GM18870 (cell line): ENCODE measurements around the gene MAPKAP1.
"Not testable (repeated sequence)": the region's sequence is repeated elsewhere in the genome, so short reads cannot be mapped to it uniquely, and the experiment has no call there.

Experiments used
- ATAC-seq: cut with Tn5 transposase; IDR thresholded peaks from one replicate; pipeline ENCODE4 v1.9.1; 2021; ENCODE audit warnings: moderate library complexity; ENCODE audit not compliant: unreplicated experiment

Gene MAPKAP1

DNA sequence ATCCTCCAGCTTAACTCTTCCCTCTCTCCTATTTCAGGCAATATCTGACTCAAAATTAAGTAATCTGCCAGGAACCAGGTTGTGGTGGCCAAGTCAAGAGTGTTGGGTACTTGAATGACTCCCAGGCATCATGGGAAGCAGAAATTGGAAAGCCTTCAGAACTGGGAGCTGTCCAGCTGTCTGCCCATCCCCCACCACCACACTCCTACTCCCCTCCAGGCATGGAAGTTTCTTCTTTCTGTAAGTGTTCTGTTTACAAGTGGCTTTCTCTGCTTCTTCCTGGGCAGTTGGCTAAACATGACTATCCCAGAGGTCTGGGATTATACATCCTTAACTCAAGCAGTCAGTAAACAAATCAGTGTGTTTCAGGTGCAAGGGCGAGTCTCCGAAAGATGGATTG, 25.6 kb upstream of the MAPKAP1 start:
- ATAC-seq: no peak

DNA sequence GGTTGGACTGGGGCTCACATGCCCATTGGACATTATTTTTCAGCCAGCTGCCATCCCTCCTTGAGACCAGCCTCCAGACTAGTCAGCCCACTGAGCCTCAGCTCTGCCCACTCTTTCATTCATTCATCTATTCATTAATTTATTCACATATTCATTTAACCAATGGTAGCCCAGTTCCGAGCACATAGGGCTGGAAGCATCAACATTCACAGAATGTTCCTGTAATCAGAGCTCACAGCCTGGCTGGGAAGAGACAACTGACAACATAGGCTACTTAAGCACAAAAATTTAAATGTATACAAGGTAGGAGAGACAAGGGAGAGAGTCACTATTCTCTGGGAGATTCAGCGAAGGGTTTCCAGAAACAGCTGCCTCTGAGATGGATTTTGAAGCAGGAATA, 23.2 kb upstream of the MAPKAP1 start:
- ATAC-seq: no peak

DNA sequence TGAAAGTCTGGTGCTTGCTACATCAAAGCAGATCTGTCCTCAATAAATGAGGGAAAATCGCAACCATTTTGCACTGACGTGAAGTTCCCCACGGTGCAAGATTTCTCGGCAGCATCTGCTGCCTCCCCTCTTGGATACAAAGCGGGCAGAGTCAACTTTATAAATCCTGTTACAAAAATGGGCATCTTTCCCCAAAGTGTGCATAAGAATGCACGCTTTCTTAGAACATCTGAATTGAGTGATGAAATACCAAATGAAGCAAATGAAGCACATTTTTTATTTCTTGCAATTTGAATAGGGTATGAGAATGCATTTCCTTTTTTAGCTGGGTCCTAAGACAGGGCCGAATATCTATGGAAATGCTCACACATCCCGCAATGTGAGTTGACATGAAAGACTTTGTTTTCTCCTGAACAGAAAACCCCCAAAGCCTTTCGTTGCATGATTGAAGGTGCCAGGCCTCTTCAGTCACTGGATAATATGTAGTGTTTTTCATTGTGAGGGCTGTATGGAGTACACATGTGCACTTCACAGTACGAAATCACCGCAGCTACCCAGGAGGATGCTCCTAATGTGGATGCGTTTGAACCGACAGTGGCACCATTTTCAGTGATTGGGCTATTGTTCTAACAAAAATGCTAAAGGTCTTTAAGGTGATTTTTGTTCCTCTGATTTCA, 19.6 kb upstream of the MAPKAP1 start:
- ATAC-seq: no peak

DNA sequence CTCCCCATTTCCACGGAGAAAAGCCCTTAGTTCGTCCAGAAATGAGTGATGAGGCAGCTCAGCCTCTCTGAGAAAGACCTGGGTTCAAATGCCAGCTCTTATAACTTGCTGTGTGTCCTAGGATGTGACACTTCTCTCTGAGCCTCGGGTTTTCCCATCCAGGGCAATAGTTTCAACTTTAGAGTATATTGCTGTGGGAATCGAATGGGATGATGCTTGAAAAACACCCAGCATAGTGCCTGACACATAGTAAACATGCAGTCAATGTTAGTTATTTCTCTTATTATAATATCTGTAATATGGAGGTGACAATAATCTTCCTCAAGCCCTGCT, 430 bp upstream of the MAPKAP1 start:
- ATAC-seq: peak; percentile 11

DNA sequence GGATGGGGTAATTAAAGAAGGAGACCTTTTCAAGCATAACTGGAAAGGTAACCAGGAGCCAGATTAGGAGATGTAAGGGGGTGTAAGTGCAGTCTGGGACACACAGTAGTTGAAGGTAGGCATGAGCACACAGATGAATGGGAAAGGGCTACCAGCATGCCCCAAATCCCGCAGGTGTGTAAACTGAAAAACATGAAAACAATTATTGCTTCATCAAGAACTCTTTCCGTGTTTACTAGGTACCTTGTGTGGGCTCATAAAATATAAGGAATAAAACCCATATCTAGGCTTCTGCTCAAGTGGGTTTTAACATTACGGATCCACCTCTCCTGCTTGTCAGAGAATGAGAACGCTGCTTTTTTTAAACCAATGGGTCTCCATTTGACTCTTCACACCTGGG, 1.1 kb downstream of the MAPKAP1 start:
- no peak for ATAC-seq

DNA sequence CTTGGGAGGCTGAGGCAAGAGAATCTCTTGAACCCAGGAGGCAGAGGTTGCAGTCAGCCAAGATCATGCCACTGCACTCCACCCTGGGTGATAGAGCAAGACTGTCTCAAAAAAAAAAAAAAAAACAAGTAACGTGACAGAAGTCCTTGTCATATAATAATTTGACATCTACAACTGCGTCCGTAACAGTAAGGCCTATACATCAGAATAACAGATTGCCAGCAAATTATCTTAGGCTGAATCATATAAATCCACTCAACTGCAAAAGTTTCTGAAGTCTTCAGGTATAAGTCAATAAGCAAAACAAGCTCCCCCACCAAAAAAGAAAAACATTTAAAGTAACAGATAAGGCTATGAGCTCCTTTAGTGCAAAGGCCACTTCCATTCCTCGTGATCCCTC, 3.3 kb downstream of the MAPKAP1 start:
- no peak for ATAC-seq

DNA sequence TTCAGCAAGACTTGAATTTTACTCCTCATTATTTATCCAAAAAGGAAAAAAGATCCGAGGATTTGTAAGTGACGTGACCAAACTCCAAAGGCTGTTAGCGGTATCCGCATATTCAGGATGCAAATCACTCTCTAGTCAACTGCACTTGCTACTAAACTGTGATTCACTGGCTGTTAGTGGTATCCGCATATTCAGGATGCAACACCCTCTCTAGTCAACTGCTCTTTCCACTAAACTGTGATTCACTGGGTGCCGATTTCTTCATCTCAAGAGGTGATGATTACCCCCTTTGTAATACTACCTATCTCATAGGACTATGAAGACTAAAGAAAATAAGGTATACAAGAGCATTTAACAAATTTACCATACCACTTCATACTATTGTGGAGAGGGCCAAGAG, 5.7 kb downstream of the MAPKAP1 start:
- ATAC-seq: no peak

DNA sequence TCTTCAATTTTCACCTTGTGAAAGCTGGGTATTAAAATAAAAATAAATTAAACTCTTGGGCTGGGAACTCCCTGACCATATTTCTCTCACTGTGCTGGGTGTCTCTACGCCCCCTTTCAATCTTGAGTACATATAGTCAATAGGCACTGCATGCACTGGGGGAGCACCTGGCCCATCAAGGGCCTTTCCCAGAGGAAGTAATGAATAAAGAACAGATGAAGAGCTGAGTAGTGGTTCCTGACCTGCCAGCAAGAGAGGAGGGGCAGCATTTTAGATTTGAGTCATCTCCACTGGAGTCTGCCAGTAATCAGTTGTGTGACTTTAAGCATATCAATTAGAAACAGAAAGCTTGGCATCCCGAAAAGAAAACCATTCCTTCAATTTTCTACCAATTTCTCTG, 6.2 kb downstream of the MAPKAP1 start:
- peak; percentile 91 for ATAC-seq

DNA sequence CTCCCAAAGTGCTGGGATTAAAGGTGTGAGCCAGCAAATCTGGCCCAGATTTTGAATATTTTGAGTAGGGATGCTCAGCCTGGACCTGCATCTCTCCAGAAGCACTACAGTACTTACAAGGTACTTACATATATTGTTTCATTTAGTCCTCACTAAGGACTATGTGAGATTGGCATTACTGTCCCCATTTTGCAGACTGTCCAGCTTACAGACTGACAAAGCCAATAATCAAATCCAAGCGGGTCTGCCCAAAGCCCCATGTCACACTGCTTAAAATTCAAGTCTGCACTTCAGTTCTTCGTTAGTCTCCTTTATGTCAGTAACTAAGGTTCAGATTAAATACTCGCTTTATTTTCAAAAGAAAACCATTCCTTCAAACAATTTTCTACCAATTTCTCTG, 7.1 kb downstream of the MAPKAP1 start:
- no peak for ATAC-seq

DNA sequence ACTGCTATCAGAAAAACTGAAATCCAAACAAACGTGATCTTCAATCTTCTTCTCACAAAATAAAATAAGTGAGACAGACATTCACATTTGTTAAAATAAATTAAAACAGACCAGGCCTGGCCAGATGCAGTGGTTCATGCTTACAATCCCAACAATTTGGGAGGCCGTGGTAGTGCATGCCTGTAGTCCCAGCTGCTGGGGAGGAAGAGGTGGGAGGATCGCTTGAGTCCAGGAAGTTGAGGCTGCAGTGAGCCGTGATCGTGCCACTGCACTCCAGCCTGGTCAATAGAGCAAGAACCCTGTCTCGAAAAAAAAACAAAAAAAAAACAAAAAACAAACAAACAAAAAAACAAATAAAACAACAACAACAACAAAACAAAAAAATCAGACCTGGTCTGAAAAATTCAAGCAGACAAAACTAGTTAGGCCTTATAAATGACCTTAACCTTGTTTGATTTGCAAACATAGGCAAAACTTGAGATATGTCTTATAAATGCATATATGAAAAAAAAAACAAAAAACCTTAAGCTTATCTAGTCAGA, 10.8 kb downstream of the MAPKAP1 start:
- no peak for ATAC-seq

DNA sequence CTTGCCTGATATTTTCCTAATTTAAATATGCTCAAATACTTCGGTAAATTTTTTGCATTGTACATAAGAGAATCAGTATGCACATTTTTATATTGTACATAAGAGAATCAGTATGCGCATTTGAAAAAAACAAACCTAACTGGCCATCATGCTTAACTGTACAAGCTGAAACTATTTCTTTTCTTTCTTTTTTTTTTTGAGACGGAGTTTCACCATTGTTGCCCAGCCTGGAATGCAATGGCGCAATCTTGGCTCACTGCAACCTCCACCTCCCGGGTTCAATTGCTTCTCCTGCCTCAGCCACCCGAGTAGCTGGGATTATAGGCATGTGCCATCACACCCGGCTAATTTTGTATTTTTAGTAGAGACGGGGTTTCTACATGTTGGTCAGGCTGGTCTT, 11.5 kb downstream of the MAPKAP1 start:
- not testable (repeated sequence) for ATAC-seq

DNA sequence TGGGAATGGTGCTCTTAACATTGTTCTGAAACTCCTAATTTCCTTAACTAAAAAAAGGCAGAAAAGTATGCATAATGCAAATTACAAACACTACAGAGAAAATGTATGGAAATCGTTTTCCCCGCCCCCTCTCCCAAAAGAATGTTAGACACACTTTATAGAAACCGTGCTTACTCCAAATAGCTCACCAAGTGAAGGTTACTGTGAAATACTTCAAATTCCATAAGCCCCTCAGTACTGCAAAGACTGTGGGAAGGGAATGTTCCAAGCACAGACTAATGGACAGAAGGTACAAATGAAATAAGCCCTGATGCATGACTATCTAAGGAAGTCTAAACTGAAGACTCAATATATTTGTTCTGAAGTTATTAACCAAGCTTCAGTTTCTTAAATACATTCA, 12.5 kb downstream of the MAPKAP1 start:
- ATAC-seq: no peak

DNA sequence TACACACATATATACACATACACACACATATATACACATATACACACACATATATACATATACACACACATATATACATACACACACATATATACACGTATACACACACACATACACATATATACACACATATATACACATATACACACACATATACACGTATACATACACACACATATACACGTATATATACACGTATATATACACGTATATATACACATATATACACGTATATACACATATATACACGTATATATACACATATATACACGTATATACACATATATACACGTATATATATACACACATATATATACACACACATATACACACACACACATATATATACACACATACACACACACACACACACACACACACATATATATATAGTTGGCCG, 13.5 kb downstream of the MAPKAP1 start:
- not testable (repeated sequence) for ATAC-seq

DNA sequence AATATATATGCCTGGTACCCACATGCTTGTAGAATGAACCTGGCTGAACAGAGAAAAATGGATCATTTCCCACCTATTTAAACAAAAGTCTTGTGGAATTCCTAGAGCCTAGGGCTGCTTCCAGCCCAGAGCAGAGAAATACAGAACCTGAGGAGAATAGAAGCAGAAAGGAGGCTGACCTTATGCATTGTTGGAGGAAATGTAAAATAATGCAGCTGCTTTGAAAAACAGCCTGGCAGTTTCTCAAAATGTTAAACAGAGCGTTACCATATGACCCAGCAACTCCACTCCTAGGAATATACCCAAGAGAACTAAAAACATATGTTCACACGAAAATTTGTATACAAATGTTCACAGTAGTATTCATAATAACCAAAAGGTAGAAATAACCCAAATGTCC, 15.1 kb downstream of the MAPKAP1 start:
- ATAC-seq: no peak

DNA sequence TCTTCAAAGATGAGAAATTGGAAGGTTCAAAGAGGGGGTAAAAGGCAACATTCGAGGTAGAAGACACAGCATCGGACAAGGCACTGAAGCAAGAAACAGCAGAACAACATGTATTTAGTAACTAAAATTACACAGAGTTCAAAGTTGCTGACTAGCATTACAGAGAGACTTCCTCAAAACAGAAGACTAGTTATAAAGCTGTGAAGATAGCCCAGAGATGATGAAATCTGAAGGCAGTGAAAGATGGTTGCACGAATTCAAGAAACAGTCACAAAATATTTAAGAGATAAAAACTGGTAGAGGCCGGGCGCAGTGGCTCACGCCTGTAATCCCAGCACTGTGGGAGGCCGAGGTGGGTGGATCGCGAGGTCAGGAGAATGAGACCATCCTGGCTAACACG, 16.3 kb downstream of the MAPKAP1 start:
- no peak for ATAC-seq

DNA sequence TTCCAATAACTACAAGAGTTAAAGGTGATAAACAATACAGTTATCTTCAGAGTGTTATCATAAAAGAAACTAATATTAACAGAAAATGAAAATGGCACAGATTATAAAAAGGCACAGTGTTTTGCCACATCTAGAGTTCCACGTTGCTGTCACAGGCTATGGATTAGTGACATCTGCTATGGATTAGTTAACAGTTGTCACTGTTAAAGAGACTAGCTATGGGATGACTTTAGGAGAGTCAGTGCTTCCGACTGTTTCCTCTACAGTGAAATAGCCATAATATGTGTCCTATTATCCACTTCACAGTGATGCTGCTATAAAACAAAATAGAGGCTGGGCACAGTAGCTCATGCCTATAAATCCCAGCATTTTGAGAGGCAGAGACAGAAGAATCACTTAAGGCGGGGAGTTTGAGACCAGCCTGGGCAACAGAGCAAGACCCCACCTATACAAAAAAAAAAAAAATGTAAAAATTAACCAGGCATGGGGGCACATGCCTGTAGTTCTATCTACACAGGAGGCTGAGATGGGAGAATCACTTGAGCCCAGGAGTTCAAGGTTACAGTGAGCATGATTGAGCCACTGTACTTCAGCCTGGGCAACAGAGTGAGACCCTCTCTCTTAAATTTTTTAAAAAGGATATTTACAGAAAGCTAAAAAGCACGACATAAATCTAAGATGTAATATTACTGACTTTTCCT, 19.7 kb downstream of the MAPKAP1 start:
- ATAC-seq: no peak

DNA sequence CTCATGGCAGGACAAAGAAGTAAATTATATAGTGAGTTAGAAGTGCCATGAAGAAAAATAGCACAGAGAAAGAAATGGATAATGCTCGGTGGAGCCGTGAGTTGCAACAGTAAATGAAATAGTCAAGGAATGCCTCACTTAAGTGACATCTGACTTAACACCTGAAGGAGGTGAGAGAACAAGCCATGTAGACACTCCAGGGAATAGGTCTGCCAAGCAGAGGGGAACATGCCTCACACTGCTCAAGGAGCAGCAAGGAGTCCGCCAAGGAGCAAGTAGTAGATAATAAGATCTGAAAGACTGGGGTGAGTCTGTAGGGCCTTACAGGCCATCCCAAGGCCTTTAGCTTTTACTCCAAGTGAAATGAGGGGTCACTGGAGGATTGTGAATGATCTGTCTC, 21.8 kb downstream of the MAPKAP1 start:
- ATAC-seq: no peak

DNA sequence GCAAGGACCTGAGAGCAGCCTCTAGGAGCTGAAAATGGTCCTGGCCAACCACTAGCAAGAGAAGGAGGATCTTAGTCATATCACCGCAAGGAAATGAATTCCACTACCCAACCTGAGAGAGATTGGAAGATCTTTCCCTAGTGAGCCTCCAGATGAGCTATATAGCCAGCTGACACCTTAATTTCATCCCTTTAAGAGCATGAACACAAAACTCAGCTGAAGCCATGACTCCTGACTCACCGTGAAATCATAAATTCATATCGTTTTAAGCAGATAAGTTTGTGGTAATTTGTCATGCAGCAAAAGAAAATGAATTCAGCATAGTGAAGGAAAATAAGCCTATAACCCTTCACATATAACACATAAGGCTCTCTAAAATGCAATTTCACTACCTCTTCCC, 23.5 kb downstream of the MAPKAP1 start:
- no peak for ATAC-seq

DNA sequence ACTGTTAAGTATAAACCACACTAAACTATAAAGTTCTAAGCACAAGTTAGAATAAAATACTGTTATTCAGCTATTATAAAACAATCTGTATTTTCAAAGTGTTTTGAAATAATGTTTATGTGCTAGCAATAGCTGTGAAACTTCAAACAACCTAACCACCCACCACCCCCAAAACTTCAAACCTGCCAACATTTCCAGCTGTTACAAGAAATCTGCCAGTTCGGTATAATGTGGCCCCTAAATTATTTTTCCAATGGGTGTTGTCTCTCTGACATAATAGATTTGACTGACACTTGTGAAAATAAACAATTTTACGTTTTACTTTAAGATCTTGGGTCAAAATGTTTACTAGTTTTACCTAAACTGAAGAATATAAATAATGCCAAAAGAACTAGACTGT, 24.7 kb downstream of the MAPKAP1 start:
- ATAC-seq: no peak

DNA sequence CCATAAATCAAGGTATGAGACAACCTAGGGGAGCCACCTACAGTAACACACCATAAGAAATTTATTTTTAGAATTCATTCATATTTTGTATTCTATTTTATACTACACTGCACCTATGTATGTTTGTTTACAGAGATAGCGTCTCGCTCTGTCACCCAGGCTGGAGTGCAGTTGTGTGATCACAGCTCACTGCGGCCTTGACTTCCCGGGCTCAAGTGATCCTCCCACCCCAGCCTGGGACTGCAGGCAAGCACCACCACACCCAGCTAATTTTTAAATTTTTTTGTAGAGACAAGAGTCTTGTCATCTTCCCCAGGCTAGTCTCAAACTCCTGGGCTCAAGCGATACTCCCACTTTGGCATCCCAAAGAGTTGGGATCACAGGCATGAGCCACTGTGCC, 25.4 kb downstream of the MAPKAP1 start:
- no peak for ATAC-seq

DNA sequence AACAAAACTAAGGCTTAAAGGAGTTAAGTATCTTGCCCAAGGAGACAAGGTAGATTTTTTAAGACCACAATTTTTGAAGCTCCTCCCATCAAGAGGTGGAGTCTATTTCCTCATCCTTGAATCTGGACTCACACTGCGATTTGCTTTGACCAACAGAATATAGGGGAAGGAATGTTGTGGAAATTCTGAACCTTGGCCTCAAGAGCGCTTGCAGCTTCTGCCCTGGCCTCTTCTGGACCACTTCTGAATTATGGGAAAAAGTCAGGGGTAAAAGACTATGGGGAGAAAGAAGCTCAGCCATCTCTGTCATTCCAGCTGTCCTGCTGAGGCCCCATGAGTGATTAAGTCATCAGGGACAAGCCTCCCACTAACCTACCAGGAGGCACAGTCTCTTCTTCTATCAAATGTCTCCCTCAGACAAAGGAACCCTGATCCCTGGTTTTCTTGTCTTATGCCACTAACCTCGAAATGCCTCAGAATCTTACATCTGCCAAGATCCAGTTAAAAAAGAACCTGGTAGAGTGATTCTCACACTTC, 25.9 kb downstream of the MAPKAP1 start:
- no peak for ATAC-seq

DNA sequence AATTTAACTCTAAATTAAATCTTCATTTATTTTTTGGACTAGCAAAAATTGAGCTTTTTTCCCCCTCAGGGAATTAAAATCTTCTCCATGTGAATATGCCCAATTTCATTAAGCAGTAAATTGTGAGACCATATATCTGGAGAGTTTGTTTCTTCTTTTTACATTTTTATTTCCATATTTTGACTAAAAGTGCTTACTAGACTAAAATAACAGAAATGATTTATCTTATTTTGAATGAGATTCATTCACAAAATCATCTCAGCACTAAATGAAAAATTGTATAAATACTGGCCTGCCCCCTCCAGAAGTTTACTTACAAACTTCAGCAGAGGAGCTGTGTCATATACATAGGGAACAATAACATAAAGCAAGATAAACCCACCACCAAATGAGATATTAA, 26.6 kb downstream of the MAPKAP1 start:
- ATAC-seq: no peak
